Measurements from ENCODE around the gene ARFRP1. TPM values are rescaled to one million over a fixed set of nuclear protein-coding genes. Genes with fewer than 3 reads are reported as not detected.
"Not testable (repeated sequence)": the region's sequence is repeated elsewhere in the genome, so short reads cannot be mapped to it uniquely, and the experiment has no call there.

Gene ARFRP1
- total RNA-seq, 1 donor from 2014 or later, result 55.7 TPM

GRCh38 chr20:63679799-63680305 lies 27.9 kb downstream of the ARFRP1 start:
- no peak for DNase-seq (ENCODE audit: extremely low read depth, low read depth, low spot score)

- no peak for DNase-seq (ENCODE audit: extremely low read depth, low read depth, low spot score)
These were observed 28.9 kb downstream of the ARFRP1 start for GRCh38 chr20:63678667-63679465.

GRCh38 chr20:63678071-63678470 lies 29.7 kb downstream of the ARFRP1 start:
- no peak for DNase-seq (ENCODE audit: extremely low read depth, low read depth, low spot score)

GRCh38 chr20:63675681-63676368 lies 32.0 kb downstream of the ARFRP1 start:
- DNase-seq (ENCODE audit: extremely low read depth, low read depth, low spot score), result no peak

- no peak for DNase-seq (ENCODE audit: extremely low read depth, low read depth, low spot score)
These were observed 33.8 kb downstream of the ARFRP1 start for GRCh38 chr20:63673951-63674350.

GRCh38 chr20:63672666-63673065 lies 35.1 kb downstream of the ARFRP1 start:
- no peak for DNase-seq (ENCODE audit: extremely low read depth, low read depth, low spot score)

- DNase-seq (ENCODE audit: extremely low read depth, low read depth, low spot score), result not testable (repeated sequence)
These were observed 36.1 kb downstream of the ARFRP1 start for GRCh38 chr20:63671695-63672094.

GRCh38 chr20:63668351-63668750 lies 39.4 kb downstream of the ARFRP1 start:
- no peak for DNase-seq (ENCODE audit: extremely low read depth, low read depth, low spot score)

GRCh38 chr20:63667858-63668257 lies 39.9 kb downstream of the ARFRP1 start:
- no peak for DNase-seq (ENCODE audit: extremely low read depth, low read depth, low spot score)

- DNase-seq (ENCODE audit: extremely low read depth, low read depth, low spot score), result no peak
These were observed 42.1 kb downstream of the ARFRP1 start for GRCh38 chr20:63665708-63666107.

GRCh38 chr20:63664861-63665594 lies 42.7 kb downstream of the ARFRP1 start:
- no peak for DNase-seq (ENCODE audit: extremely low read depth, low read depth, low spot score)

GRCh38 chr20:63664143-63664851 lies 43.5 kb downstream of the ARFRP1 start:
- no peak for DNase-seq (ENCODE audit: extremely low read depth, low read depth, low spot score)

- no peak for DNase-seq (ENCODE audit: extremely low read depth, low read depth, low spot score)
These were observed 44.3 kb downstream of the ARFRP1 start for GRCh38 chr20:63663332-63664066.

GRCh38 chr20:63662813-63663189 lies 45.0 kb downstream of the ARFRP1 start:
- no peak for DNase-seq (ENCODE audit: extremely low read depth, low read depth, low spot score)

- no peak for DNase-seq (ENCODE audit: extremely low read depth, low read depth, low spot score)
These were observed 45.6 kb downstream of the ARFRP1 start for GRCh38 chr20:63661959-63662812.

- no peak for DNase-seq (ENCODE audit: extremely low read depth, low read depth, low spot score)
These were observed 46.7 kb downstream of the ARFRP1 start for GRCh38 chr20:63661108-63661507.

GRCh38 chr20:63660622-63661021 lies 47.2 kb downstream of the ARFRP1 start:
- no peak for DNase-seq (ENCODE audit: extremely low read depth, low read depth, low spot score)

- DNase-seq (ENCODE audit: extremely low read depth, low read depth, low spot score), result not testable (repeated sequence)
These were observed 47.6 kb downstream of the ARFRP1 start for GRCh38 chr20:63660174-63660573.

GRCh38 chr20:63659370-63659769 lies 48.4 kb downstream of the ARFRP1 start:
- DNase-seq (ENCODE audit: extremely low read depth, low read depth, low spot score), result no peak

All from glomerular endothelial cell (primary cell).